Measurements from ENCODE around the gene CACNA1C. TPM values are rescaled to one million over a fixed set of nuclear protein-coding genes. Genes with fewer than 3 reads are reported as not detected.

CACNA1C gene
- total RNA-seq, 1 donor from 2014 or later = 6.5 TPM

DNA sequence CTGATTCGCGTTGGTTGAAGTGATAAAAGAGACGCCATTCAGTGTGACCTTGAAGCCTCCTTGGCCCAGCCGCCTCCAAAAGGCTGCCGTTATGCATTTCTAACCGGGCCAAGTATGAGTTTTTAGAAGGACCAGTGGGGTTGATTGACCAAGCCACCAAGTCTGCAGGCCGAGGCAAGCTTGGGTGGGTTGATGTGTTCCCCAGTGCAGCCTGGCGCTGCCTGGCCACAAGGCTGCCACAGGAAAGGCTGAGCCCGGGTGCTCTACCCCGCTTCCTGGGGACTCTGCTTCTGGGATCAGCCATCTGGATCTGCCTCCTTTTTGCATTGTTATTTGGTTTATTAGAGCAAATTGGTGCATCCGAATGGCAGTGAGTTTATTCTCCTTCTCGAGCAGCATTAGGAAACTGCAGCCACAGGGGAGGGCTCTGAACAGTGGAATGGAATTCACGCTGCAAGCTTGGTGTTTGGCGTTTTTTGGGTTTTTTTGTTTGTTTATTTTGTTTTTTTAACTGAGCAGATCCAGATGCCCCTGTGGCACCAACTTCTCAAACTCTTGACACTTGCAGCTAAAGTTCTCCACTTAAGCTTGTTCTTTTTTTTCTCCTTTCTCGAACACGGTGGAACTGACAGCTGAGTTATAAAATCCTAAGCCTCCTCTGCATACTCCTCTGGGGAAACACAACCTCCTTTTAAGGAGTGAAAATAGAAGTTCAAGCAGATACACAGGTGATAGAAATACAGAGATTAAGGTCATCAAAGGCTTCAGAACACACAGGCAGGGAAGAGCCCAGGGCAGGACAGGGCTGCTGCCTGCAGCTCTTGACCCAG, 596.6 kb downstream of the CACNA1C start:
- no peak for DNase-seq

DNA sequence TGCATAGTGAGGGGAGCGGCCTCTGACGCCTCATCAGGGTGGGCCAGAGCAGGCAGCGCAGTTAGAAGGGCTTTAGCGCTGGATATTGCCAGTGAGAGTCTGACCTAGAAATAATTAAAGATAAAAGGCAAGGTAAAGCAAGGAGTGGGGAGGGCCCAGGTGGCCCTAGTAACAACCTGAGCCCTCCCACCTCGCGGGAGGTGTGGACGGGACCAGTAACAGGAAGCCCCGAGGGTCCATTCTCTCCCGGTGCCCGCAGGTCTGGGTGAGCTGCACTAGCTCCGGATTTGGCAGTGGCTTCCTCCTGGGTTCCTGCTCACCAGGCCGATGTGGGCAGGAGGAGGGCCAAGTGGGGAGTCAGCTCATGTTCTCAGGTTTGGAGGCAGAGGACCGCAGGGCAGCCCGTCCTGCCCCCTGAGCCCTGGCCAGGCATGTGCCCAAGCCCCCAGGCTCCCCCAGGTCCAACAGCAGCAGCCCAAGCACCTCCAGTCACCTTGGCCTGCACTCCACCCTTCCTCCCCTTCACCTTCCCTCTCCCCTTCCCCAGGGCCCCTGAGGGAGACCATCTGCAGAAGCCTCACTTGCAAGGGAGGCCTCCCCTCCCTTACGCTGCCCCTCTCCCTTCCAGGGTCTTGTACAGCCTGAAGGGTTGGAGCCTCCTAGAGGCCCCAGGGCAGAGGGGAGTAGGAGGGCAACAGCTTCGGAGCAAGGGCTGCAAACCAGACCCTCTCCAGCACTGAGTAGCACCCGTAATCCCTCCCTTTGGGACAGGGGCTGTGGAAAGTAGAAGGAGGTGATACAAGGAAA, 597.7 kb downstream of the CACNA1C start:
- DNase-seq = no peak

DNA sequence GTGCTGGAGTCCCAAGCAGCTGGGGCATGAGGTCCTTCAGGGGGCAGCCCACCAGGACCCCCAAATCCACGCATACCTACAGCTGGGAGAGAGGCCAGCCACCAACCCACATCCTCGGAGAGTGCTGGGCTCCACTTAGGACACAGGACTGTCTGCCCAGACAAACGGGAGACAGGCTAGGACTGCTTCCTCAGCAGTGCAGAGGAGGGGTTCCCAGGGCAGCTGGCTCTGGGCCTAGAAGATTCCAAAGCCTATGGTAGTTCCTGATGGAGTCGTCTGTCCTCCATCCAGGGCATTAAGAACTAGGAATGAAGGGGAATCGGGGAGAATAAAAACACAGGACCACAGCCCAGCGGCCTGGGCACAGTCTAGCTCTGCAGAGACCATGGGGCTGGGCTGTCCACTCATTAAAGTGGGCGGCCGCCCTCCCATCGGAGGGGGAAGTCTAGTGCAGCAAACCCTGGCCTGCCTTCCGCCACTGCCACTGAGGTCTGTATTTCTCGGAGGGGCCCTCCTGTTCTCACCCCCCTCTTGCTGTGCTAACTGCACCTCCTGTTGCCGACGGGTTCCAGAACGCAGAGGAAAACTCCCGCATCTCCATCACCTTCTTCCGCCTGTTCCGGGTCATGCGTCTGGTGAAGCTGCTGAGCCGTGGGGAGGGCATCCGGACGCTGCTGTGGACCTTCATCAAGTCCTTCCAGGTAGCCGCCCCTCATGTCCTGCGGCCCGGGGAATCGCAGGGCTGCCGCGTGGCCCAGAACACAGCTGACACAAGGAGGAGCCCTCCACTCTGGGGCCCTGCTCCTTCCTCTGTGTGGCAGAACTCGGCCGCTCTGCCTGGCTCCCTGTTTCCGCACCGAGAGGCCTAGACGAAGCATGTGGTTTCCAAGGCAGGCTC, 598.5 kb downstream of the CACNA1C start:
- no peak for DNase-seq

DNA sequence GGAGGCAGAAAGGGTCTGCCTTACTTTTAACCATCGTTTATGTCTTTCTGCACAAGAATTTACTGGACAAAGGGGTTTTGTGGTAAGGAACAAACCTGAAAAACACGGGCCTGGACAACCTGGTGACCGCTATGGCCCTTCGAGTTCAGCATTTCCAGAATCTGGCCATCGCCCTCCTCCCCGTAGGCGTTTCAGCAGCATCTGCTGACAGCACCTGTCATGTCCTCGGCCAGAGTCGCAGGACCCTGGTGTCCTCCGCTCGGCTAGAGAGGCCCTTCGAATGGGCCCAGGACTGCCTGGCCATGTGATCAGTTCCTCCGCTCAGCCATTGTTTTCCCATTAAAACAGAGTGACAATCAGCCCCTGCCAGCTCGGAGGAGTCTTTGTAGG, 599.2 kb downstream of the CACNA1C start:
- DNase-seq = no peak

DNA sequence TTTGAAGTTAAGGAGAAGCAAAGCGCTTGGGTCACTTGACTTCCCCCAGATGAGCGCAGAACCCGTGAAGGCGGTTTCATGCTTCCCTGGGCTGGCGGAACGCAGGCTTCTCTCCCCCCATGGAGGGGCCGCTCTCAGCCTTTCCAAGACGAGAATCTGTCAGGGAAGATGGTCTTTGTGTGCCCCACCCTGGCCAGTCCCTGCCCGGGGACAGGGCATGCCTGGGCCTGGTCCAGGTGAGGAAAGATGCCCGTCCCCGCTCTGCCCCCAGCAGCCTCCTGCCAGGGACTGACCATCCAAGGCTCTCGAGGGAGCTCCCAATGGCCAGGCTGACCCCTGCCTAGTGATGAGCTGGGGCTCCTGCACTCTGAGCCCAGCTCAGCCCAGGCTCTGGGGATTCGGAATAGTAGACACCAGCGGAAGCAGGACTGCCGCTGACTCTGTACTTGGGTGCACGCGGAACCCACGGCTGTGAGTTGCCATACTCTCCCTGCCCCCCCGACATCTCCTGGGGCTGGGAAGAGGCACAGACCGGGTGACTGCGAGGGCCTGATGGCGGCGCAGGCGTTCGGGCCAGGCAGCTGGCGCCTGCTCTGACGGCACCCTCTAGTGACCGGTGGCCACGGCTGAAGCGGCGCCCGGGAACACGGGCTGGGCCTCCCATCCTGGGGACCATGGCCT, 599.8 kb downstream of the CACNA1C start:
- DNase-seq = no peak

DNA sequence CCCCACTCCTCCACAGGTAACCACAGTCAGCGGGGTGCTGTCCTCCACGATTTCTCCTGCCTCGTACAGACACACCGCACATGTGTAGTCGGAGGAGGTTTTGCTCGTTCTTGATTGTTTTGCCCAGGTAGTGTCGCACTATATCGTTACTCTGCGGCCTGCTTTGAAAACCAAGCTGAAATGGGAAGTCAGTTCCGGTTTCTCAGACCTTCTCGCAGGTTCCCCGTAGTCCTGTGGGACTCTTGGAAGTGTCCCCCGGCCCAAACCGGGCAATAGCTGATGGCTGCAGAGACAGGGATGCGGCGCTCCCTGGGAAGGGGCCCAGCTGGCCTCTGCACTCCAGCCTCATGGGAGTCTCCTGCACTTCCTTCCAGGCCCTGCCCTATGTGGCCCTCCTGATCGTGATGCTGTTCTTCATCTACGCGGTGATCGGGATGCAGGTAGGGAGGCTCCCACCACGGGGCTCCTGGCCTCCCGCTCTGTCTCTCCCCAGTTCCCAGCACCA, 600.7 kb downstream of the CACNA1C start:
- DNase-seq = no peak

DNA sequence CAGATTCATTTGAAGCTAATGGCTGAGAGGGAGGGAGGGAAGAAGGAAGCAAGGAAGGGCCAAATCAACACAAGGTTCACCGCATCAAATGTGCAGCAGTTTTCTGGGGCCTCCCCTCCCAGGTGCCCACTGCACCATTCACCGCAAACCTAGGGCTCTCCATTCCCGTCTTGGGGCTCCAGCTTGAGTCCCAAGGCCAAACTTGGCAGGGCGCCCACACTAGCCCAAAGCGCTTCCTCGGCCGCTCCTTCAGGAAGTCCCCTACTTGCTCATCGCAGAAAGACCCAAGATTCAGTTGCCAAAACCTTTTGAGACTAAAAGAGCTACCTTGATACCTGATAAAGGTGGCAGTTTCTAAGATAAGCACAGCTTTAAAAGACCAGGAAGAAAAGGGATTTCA, 601.5 kb downstream of the CACNA1C start:
- no peak for DNase-seq

DNA sequence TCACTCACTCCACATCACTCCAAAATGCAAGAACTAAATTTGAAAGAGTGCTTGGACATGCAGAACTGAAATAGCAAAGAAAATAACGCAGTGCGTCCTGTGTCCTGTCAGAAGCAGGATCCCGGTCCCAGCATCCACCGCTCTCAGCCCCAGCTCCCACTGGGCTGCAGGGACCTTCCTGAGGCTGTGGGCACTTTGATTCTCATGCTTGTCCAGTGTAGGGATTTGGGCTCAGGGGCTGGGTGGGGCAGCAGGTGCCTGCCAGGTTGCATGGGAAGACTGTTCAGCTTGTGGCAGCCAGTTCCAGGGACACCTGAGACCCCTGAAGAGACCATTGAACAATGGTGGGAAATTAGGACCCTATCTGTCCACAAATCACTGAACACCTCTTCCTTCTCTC, 602.0 kb downstream of the CACNA1C start:
- DNase-seq = no peak

DNA sequence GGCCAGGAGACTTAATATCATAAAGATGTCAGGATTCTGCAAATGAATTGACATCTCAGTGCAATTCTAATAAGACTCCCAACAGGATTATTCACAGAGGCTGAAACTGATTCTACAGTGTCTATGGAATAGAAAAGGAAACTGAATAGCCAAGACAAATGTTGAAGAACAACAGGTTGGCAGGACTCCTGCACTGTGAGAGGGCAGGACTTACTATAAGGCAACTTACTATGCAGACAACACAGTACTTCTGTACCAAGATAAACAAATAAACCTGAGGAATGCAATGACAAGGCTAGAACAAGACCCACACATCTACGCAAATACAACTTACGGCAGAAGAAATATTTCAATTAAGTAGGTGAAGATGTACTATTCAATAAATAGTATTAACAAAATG, 609.7 kb downstream of the CACNA1C start:
- peak; percentile 30 for DNase-seq

DNA sequence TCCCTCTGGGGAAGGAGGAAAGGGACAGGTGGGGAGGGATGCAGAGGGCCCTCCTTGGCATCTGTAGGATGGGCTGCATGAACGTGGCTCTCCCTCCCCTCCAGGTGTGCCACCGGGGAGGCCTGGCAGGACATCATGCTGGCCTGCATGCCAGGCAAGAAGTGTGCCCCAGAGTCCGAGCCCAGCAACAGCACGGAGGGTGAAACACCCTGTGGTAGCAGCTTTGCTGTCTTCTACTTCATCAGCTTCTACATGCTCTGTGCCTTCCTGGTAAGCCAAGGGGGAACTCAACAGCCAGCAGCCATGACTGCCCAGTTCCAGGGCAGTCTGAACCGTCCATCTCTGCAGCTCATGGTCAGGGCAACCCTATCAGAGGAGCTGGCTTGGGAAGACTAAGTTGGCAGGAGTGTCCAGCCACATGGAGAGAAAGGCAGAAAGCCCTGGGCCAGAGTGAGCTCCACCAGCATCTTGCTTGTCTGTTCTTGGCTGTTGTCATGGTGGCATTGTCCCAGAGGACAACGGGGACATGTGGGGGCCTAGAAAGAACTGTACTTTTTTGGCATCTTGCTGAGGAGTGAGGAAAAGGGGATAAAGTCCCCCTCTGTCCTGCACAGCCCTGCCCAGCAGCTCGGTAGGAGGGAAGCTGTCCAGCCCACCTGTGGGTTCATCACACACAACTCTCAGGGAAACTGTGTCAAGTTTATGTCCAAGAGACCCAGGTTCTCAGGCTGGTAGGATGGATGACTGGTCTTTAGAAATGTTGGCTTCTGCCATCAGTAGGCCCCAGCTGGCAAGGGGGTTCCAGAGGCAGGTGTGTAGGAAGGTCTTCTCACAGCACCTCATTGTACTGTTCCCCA, 612.2 kb downstream of the CACNA1C start:
- DNase-seq = no peak

DNA sequence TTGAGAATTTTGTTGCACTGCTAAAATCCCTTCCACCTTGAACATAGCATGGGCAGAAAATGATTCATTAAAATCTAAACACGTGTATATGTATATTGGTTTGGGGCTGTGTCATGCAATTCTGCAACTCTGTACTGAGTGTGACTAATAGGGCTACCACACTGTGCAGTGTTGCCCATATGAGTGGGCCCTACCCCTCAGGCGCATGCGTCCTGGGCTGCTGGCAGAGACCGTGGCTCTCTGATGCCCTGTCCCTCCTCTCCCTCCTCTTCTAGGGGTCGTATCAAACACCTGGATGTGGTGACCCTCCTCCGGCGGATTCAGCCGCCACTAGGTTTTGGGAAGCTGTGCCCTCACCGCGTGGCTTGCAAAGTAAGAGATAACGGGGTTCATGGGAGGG, 613.6 kb downstream of the CACNA1C start:
- no peak for DNase-seq

DNA sequence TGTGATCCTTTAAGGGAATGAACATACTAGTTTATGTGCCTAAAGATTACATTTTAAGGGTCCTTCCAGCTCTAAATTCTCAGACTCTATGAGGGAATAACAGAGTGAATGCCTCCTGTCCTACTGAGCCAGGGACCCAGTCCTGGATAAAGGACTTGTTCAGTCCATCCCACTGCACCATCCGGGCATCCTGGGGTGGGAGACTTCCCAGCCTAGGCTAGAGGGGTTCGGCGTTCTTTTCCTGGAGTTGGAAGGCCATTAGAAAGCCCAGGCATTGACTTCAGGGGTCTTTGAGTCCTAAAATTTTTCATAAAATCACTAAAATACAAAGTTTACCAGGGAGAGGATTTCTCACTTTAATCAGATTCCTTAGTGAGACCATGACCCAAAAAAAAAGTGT, 614.1 kb downstream of the CACNA1C start:
- no peak for DNase-seq

DNA sequence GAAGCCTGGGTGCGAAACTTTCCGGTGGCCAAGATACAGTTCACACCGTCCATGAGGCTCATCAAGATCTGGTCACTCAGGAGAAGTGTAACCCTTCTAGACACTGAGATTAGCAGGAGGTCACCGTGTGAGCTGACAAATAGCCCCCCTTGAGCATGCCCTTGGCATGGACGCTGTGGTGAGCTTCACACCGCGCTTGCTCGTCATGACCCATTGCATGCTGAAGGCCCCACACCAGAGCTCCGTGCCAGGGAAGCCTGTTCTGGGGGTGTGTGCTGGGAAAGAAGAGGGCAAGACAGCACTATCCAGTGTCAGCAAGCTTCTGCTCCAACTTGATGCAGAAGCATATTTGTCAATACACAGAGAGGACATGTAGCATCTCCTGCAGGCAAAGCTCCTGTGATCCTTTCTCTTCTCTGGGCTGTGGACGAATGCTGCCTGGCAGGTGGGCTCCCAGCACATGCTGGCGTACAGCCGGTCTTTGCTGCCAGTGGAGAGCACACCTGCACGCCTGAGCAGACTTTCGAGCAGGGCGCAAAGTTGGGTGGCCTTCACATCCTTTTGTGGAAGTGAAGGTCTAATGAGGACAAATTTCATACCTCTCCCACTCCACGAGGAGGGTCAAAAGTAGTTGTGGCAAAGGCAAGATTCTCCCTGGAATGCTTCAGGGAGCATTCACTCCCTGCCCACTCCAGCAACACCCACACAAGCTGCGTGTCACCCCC, 615.1 kb downstream of the CACNA1C start:
- no peak for DNase-seq

DNA sequence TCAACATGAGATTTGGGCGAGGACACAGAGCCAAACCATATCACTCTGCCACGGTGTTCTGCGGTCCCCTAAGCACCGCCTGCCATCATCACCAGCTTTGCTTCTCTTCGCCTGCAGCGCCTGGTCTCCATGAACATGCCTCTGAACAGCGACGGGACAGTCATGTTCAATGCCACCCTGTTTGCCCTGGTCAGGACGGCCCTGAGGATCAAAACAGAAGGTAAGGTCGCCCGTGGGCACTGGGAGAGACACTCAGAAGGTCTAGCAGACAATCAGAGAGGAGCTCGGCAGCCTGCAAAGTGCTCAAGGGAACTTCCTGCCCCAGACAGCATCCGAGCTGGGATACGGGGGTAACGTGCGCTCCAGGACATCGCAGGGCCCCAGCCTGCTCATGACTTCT, 616.0 kb downstream of the CACNA1C start:
- DNase-seq = no peak

DNA sequence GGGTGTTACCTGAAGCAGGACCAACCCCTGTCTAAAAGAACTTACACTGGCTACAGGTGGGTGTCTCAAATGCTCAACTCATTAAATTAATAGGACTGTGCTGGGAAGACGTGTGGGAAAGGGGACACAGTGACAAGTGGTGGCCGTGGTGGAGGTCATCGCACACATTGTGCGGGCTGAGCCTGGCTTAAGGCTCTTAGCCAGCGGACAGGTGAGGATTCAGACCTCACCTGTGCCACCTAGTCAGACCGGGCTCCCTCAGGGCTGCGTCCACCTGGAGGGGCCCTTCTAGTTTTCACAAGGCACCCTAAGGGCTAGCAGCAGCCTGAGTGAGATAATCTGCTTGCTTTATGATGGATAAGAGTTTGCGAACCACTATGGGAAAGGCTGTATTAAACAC, 616.8 kb downstream of the CACNA1C start:
- no peak for DNase-seq

DNA sequence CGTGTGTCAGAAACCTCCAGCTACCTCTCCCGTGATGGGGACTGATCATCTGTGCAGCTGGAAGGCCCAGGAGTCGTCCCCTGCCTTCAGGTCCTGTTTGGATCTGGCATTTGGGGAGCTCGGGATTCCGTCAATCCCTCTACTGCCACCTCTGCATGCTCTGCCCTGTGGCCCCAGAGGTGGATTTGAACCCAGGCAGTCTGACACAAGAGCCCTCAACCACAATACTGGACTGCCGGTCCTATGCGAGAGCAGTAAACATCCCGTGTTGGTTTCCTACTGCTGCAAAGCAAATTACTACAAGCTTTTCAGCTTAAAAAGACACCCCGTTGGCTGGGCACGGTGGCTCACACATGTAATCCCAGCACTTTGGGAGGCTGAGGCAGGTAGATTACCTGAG, 620.1 kb downstream of the CACNA1C start:
- DNase-seq = no peak

DNA sequence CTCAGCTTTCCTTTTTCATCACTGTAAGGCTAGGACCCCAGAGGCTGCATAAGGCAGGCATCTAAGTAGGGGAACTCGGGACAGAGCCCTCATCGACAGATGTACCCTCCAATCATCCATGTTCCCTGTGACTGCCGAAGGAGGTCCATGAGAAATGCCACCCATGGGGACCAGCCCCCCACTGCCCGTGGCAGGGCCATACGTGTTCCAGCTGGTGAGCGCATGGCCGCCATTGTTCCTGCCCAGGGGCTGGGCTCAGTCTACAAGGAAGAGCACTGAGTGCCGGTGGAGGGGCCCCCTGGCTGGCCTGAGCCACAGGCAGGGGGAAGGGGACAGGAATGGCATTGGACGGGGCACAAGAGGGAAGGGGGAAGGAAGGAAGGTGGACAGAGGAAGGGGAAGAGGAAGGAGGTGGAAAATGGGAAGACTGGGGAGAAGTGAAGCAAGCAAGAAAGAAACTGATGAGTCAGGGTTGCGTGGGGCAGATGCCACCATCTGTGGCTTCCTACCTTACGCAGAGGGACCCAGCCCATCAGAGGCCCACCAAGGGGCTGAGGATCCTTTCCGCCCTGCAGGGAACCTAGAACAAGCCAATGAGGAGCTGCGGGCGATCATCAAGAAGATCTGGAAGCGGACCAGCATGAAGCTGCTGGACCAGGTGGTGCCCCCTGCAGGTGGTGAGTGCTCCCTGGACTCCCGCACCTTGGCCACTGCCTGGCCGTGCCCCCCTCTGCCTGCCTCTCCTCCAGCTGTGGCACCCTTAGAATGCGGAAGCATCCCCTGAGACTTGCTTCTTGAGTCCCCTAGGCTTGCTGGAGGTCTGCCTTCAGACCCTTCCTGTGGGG, 621.4 kb downstream of the CACNA1C start:
- DNase-seq = no peak

DNA sequence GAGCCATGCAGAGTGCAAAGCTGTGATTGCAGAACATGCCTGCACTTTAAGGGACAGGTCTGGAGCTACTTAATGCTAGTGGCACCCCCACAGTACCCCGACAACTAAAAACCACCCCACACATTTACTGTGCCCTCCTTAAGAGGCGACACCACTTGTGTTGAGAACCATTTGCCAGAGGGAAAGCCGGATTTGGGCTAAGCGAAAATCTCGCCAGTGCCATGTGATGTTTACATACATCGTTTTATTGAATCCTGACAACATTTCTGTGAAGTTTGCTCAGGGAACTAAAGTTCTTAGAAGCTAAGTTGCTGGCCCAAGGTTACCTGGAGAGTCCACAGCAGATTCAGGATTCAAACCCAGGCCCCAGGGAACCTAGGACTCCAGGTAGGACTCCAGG, 623.0 kb downstream of the CACNA1C start:
- DNase-seq = no peak

Data from tongue (tissue), 2 donors.